SK-N-DZ (cell line): ENCODE results near the gene HMGCR.

Experiments
- DNase-seq: peaks from one replicate; pipeline ENCODE4 v3.0.0-alpha.2; 2015; ENCODE audit warnings: low spot score

HMGCR gene

GRCh38 chr5:75340714-75341478, 3.9 kb downstream of the HMGCR start:
- DNase-seq, result no peak

GRCh38 chr5:75341934-75342333, 4.9 kb downstream of the HMGCR start:
- no peak for DNase-seq

DNA sequence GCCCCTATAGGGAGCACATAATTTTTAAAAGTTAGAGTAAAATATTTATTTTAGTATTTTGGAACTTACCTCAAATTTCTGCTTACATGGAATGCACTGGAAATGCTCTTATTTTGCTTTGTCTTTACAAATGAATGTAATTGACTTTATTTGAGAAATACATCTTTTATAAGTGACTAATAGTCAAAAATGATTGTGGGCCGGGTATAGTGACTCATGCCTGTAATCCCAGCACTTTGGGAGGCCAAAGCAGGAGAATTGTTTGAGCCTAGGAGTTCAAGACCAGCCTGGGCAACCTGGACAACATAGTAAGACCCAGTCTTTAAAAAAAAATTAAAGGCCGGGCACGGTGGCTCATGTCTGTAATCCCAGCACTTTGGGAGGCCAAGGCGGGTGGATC, 5.8 kb downstream of the HMGCR start:
- no peak for DNase-seq

DNA sequence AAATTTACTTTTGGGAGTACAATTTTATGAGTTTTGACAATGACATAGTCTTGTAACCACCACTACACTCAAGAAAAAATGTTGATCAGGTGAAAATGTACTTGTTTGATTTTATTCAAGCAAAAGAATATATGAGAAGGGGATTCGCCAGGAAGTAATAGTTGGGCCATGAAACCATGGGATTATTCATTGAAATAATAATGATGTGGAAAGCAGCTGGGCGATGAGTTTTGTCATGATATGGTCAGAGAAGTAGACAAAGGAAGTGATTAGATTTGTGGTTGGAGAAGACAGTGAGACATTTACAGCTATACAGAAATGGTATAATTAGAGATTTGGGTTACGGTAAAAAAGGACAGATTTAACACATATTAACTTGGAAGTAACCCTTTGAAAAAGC, 11.2 kb downstream of the HMGCR start:
- no peak for DNase-seq

GRCh38 chr5:75349663-75350062, 12.6 kb downstream of the HMGCR start:
- no peak for DNase-seq

DNA sequence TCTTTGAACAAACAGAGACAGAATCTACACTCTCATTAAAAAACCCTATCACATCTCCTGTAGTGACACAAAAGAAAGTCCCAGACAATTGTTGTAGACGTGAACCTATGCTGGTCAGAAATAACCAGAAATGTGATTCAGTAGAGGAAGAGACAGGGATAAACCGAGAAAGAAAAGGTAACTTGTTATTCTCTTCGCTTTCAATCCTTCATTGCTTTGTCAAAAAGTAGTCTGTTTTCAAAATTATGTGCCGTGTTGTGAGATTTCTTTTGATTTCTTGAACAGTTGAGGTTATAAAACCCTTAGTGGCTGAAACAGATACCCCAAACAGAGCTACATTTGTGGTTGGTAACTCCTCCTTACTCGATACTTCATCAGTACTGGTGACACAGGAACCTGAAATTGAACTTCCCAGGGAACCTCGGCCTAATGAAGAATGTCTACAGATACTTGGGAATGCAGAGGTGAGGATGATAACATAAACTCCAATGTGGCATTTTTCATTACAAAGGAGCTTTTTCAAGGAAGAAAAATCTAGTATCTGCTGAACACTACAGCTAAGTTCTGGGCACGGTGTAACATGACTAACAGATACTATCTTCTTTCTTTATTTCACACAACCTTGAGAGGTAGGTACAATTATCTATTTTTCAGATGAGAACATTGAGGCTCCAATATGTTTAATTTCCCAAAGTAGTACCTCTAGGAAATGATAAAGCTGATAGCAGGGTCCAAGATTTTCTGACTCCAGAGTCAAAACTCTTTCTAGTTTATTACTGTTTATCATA, 14.3 kb downstream of the HMGCR start:
- DNase-seq, result no peak

DNA sequence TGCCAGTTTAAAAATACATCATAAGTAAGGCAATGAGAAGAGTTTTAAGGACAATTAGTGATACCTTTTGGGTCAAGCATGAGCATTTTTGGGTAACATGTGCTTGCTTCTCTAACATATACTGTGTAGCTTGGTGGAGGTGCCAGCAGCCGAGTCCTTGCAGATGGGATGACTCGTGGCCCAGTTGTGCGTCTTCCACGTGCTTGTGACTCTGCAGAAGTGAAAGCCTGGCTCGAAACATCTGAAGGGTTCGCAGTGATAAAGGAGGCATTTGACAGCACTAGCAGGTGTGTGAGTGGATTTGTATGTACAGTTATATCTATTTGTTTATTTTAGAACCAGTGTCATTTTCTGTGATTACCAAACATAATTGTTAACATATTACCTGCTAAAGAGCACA, 18.2 kb downstream of the HMGCR start:
- DNase-seq, result no peak

GRCh38 chr5:75356719-75357118, 19.7 kb downstream of the HMGCR start:
- no peak for DNase-seq

DNA sequence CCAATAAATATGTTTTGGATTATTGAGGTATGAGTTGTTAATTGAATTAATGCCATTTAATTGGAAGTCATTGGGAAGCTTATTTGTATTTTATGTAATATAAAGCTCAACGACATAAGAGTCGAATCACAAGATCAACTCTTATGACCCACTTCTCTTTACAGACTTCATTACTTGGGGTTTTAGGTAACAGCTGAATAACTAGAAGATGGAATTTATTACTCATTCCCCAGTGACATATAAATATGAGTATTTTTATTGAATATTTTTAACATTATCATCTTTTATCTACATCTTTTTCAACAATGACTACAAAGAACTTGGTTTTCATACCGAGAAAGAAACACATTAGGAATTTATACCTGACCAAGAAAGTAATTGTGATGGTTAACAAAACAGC, 21.1 kb downstream of the HMGCR start:
- DNase-seq, result no peak

DNA sequence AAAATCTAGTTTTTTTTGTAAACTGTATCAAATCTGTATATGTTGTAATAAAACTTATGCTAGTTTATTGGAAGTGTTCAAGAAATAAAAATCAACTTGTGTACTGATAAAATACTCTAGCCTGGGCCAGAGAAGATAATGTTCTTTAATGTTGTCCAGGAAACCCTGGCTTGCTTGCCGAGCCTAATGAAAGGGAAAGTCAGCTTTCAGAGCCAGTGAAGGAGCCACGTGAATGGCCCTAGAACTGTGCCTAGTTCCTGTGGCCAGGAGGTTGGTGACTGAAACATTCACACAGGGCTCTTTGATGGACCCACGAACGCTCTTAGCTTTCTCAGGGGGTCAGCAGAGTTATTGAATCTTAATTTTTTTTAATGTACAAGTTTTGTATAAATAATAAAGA, 24.3 kb downstream of the HMGCR start:
- DNase-seq, result no peak

DNA sequence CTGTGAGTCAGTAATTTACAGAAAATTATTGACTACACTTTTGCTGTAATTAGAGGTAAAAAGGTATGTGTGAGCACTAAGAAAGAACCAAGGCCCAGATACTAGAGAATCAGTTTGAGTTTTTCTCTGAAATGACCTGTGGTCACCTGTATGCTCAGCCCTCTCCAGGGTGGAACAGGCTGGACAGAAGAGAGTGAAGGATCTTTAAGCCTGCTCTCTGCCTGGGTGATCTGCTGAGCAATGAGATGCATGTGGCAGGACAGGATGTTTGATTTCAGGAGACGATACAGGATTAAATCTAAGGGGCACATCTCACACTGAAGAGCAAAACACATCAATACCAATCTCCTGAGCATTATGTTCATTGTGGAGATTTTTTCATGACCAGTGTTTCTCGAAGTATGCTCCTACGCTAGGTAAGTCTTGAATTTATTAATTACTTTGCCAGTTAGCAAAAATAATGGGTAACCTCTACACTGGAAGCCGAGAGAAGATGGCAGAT, 25.5 kb downstream of the HMGCR start:
- DNase-seq, result no peak

DNA sequence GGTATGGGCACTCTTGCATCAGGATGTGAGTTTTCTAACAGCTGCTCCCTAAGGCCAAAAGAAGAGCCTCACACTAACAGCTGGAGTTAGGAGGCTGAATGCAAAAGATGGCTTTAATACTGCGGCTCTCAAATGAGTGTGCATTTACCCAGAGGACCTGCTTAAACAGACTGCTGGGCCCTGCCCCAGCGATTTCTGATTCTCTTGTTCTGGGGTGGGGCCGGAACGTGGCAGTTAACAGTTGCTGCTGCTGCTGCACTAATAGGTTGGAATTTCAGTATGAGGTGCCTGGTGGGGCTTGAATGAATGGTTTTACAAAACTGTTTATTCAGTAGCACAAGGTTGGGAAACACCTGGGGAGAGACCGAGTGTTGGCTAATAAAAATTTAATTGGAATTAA, 26.1 kb downstream of the HMGCR start:
- no peak for DNase-seq

DNA sequence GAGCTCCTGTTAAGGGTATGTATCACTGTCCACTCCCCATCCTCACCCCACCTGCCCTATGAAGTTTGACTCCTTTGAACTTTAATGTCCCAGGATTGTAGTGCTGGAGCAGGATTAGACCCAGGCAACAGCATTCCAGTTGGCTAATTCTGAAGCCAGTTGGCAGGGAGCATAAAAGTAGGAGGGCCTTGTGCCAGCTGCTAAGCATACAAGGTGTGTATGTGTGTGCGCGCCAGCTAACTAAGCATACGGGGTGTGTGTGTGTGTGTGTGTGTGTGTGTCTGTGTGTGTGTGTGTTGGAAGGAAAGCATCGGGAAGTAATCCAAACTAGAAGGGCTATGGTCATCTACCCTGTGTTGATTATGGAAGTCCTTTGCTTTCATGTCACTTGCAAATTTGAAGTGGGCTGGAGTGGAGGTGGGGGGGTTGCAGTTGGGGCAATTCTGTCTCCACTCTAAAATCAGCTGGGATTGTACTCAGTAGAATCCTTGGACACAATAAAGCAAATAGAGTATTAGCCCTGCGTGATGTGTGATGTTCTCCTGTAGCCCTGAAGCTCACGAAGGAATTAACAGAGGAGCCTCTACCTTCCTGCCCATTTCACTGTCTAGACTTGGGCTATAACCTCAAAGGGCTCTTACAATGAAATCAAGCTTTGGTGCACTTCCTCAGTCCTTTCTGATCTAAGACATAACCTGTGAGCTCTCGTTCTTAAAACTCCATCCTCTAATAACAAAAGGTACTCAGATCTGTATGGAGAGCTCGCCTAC, 26.9 kb downstream of the HMGCR start:
- no peak for DNase-seq

DNA sequence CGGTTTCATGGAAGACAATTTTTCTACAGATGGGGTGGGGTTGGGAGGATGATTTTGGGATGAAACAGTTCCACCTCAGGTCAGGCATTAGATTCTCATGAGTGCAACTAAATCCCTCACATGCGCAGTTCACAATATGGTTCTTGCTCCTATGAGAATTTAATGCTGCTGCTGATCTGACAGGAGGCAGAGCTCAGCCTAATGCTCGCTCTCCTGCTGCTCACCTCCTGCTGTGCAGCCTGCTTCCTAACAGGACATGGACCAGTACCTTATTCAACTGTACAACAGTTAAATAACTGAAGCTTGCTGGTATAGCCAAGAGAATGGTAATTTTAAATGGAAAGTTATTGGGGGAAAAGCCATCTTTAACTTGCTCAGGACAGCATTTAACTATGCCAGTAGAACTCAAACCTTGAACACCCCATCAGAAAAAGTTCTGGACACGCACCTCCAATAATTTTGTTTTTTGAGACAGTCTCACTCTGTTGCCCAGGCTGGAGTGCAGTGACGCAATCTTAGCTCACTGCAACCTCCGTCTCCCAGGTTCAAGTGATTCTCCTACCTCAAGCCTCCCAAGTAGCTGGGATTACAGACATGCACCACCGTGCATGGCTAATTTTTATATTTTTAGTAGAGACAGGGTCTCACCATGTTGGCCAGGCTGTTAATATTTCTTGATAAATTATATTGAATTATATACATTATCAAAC, 27.7 kb downstream of the HMGCR start:
- DNase-seq, result no peak

DNA sequence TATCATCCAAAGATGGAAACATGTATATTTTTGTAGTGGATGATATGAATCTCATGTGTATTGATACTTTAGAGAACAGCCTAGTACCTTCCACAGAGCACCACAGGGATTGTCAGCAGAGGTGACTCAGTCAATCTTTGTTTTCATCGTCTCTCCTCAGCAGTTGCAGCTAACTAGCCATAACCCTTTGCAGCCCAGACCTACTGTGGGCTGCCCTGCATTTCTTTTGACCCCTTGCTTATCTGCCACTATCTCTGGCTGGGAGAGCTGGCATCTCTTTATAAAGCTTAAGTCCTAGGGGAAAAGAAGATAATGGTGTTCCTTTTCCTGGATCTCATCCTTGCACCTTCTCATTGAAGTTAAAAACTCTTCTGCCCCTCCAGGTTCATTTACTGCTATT, 28.7 kb downstream of the HMGCR start:
- no peak for DNase-seq

DNA sequence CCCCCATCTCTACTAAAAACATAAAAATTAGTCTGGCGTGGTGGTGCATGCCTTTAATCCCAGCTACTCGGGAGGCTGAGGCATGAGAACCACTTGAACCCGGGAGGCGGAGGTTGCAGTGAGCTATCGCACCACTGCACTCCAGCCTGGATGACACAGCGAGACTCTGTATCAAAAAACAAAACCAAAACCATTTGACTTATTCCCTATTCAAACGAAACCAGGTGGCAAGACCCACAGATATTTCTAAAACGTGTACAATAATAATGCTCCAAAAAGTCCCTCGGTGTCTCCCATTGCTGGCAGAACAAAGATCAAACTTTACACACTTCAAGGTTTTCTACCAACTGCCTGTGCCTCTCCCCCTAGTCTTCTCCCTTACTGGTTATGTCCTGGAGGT, 29.8 kb downstream of the HMGCR start:
- no peak for DNase-seq

DNA sequence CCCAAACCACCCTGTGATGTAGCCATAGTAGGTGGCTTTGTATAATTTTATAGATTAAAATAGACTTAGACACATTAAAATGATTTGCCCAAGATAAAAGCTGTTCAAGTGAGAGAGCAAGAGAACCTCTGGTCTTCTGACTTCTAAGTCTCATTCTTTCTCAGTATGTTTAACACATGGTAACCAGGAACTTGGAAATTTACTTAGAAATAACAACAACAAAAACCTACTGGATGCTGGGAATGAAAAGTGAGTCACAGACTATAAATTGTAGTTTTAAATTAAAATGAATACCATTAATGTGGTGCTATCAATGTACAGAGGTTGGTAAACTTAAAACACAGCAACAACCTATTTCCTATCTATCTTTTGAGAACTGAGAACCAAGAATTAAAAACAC, 30.4 kb downstream of the HMGCR start:
- DNase-seq, result no peak

DNA sequence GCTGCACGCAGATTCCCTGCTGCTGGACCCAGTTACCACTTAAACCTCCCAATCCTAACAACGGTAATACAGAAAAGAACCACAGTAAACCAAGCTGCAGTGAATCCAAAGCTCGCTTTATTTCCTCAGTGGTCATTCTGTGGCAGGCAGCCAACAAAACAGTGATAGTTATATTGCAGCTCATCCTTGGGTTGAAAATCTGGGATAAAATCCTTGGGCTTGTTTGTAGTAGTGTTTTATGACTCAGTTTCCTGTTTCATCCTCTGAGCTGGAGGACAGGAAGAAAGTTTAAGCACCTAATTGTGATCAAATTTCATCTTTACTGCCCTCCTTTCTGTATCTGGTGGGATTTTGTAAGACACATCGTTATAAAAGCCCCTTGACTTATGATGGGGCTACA, 31.4 kb downstream of the HMGCR start:
- DNase-seq, result no peak

DNA sequence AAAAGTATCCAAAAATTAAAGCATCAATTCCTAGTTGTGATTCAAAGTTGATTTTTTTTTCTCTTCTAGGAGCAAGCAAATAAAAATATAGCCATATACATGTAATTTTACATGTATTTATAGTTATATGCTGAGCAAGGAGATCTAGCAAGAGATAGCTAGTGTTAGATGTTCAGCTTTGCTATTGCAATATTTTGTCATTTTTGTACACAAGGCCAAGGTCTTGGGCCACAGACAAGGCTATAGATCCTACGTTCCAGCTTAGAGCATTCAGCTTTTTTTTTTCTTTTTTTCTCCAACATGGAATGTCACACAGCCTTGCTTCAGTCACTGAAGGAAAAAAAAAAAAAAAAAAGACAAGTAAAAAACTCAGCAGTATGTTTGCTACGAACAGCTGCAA, 36.8 kb downstream of the HMGCR start:
- DNase-seq, result no peak

- DNase-seq, result no peak
Observed at GRCh38 chr5:75374394-75374814, 37.4 kb downstream of the HMGCR start.

DNA sequence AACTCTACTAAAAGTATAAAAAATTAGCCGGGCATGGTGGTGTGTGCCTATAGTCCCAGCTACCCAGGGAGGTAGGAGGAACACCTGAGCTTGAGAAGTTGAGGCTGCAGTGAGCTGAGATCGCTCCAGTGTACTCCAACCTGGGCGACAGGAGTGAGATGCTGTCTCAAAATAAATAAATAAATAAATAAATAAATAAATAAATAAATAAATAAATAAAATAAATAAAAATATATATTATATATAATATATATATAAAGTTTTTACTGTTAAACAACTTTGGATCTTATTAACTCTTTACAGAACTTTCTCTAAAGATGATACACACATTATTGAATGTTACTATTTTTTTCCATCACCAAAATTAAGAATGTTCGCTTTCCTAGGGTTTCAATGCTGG, 38.4 kb downstream of the HMGCR start:
- DNase-seq, result no peak

DNA sequence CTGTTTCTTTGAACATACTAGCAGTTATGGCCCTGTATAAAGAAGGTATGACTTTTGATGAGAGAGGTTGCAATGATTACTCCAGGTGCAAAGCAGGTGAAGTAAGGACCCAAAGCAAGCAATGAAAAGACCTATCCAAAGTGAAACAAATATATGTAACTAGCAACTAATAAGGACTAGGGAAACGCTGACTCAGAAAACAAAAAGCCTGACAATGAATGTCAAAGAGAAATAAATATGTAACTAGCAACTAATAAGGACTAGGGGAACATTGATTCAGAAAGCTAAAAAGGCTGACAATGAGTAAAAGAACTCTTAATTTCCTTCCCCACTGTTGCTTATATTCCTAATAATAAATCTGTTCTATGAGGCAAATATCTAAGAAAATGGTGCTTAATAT, 43.1 kb downstream of the HMGCR start:
- DNase-seq, result no peak
